ENCODE measurements around the gene NLRC5. TPM values are rescaled to one million over a fixed set of nuclear protein-coding genes. Genes with fewer than 3 reads are reported as not detected.

The NLRC5 gene
- total RNA-seq, 2 donors from 2014 or later: 78.1 to 79.7 TPM

DNA sequence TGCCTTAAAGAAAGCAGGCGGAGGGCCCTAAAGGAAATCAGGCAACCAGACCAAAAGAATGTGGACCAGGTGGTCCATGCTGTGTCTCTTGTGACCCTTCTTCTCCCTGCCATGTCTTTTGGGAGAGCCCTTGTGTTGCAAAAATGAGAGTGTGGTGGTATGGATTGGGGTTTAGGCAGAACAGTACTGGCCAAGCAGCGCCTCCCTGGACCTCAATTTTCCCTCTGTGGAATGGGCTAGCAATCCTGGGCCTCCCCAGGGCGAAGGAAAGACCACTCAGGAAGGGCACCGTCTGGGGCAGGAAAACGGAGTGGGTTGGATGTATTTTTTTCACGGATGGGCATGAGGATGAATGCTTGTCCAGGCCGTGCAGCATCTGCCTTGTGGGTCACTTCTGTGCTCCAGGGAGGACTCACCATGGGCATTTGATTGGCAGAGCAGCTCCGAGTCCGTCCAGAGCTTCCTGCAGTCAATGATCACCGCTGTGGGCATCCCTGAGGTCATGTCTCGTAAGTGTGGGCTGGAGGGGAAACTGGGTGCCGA, 7.6 kb upstream of the NLRC5 start:
- no peaks in the 10 kb centered on the region for H3K9me3 ChIP-seq
- no peaks in the 10 kb centered on the region for H3K36me3 ChIP-seq
- TF ChIP-seq, protein P1, sequence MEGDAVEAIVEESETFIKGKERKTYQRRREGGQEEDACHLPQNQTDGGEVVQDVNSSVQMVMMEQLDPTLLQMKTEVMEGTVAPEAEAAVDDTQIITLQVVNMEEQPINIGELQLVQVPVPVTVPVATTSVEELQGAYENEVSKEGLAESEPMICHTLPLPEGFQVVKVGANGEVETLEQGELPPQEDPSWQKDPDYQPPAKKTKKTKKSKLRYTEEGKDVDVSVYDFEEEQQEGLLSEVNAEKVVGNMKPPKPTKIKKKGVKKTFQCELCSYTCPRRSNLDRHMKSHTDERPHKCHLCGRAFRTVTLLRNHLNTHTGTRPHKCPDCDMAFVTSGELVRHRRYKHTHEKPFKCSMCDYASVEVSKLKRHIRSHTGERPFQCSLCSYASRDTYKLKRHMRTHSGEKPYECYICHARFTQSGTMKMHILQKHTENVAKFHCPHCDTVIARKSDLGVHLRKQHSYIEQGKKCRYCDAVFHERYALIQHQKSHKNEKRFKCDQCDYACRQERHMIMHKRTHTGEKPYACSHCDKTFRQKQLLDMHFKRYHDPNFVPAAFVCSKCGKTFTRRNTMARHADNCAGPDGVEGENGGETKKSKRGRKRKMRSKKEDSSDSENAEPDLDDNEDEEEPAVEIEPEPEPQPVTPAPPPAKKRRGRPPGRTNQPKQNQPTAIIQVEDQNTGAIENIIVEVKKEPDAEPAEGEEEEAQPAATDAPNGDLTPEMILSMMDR (IDR thresholded peaks at IDR 0.05): no peak
- intact Hi-C loops (cut with DNase I): no loop called here
- H3K4me1 ChIP-seq: peaks cover 22% of the 10 kb centered on the region
- DNase-seq: no peak
- no peaks in the 10 kb centered on the region for H3K27me3 ChIP-seq
- H3K27ac ChIP-seq: no peak overlapping the region
- H3K4me3 ChIP-seq: no peak overlapping the region
- no peak overlapping the region for H3K9ac ChIP-seq (ENCODE audit: low read depth in 2 of 2, low read length in 2 of 2)

- intact Hi-C loops (cut with DNase I): no loop called here
- TF ChIP-seq, protein P1 (IDR thresholded peaks at IDR 0.05): no peak
- H3K9me3 ChIP-seq: no peaks in the 10 kb centered on the region
- H3K36me3 ChIP-seq: no peaks in the 10 kb centered on the region
- peak overlapping the region; percentile 69 for H3K27ac ChIP-seq
- DNase-seq: no peak
- no peak overlapping the region for H3K9ac ChIP-seq (ENCODE audit: low read depth in 2 of 2, low read length in 2 of 2)
- no peak overlapping the region for H3K4me3 ChIP-seq
- peaks cover 23% of the 10 kb centered on the region for H3K4me1 ChIP-seq
- H3K27me3 ChIP-seq: no peaks in the 10 kb centered on the region
Observed at GRCh38 chr16:56982695-56983094, 6.7 kb upstream of the NLRC5 start.

DNA sequence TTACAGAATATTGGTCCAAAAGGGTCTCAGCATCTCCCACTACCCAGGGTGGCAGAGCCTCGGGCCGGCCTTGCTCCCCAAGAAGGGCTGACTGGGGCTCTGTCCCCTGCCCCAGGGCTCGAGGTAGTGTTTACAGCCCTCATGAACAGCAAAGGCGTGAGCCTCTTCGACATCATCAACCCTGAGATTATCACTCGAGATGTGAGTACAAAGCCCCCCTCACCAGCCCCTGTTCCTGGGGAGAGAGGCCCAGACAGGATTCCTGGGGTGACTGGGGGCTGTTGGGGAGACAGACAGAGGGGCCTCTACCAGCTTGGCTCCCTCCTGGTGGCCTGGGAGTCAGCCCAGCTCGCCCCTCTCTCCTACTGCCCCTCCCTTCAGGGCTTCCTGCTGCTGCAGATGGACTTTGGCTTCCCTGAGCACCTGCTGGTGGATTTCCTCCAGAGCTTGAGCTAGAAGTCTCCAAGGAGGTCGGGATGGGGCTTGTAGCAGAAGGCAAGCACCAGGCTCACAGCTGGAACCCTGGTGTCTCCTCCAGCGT, 6.1 kb upstream of the NLRC5 start:
- Histone ChIP-seq H3K27me3 (no peaks in the 10 kb centered on the region), H3K27ac (peak overlapping the region; percentile 69), H3K36me3 (no peaks in the 10 kb centered on the region), H3K9me3 (no peaks in the 10 kb centered on the region), H3K4me3 (no peak overlapping the region), H3K4me1 (peaks cover 29% of the 10 kb centered on the region), H3K9ac (ENCODE audit: low read depth in 2 of 2, low read length in 2 of 2) (peak overlapping the region; percentile 18 to 30)
- intact Hi-C loops (cut with DNase I): no loop called here
- peak; percentile 82 for DNase-seq
- TF ChIP-seq, protein P1 (IDR thresholded peaks at IDR 0.05): no peak

GRCh38 chr16:56984639-56985038, 4.7 kb upstream of the NLRC5 start:
- DNase-seq: no peak
- intact Hi-C loops (cut with DNase I): no loop called here
- Histone ChIP-seq H3K36me3 (no peaks in the 10 kb centered on the region), H3K4me1 (peaks cover 34% of the 10 kb centered on the region), H3K27ac (peak overlapping the region; percentile 69), H3K27me3 (no peaks in the 10 kb centered on the region), H3K9ac (ENCODE audit: low read depth in 2 of 2, low read length in 2 of 2) (peak overlapping the region in 1 of 2 donors; percentile 29), H3K4me3 (no peak overlapping the region), H3K9me3 (no peaks in the 10 kb centered on the region)
- TF ChIP-seq, protein P1 (IDR thresholded peaks at IDR 0.05): no peak

- no peaks in the 10 kb centered on the region for H3K9me3 ChIP-seq
- no peaks in the 10 kb centered on the region for H3K36me3 ChIP-seq
- peak overlapping the region; percentile 64 for H3K27ac ChIP-seq
- peaks cover 34% of the 10 kb centered on the region for H3K4me1 ChIP-seq
- H3K27me3 ChIP-seq: no peaks in the 10 kb centered on the region
- peak overlapping the region in 1 of 2 donors; percentile 49 for H3K9ac ChIP-seq (ENCODE audit: low read depth in 2 of 2, low read length in 2 of 2)
- intact Hi-C loops (cut with DNase I): no loop called here
- TF ChIP-seq, protein P1 (IDR thresholded peaks at IDR 0.05): no peak
- peak; percentile 76 for DNase-seq
- no peak overlapping the region for H3K4me3 ChIP-seq
Observed at GRCh38 chr16:56985288-56985961, 3.9 kb upstream of the NLRC5 start.
